Muscle layer of colon (tissue), 2 donors: Measurements from ENCODE around the gene NKPD1.

ENCODE experiments used
- H3K27ac ChIP-seq: one replicate; pipeline ENCODE4 v1.7.0; 2013; ENCODE audit warnings: low read depth, mild to moderate bottlenecking, low read length, moderate library complexity
- H3K27me3 ChIP-seq, 2 donors: one replicate each; pipeline ENCODE4 v1.7.0; 2013; ENCODE audit warnings: low read length in 2 of 2, mild to moderate bottlenecking in 2 of 2; ENCODE audit not compliant: insufficient read depth in 2 of 2, control insufficient read depth in 1 of 2
- H3K36me3 ChIP-seq: one replicate; pipeline ENCODE4 v1.7.0; 2013; ENCODE audit warnings: mild to moderate bottlenecking, low read length; ENCODE audit not compliant: insufficient read depth
- H3K4me1 ChIP-seq: one replicate; pipeline ENCODE4 v1.7.0; 2013; ENCODE audit warnings: mild to moderate bottlenecking, low read length; ENCODE audit not compliant: insufficient read depth
- H3K4me3 ChIP-seq, 2 donors: one replicate each; pipeline ENCODE4 v1.7.0; 2013; ENCODE audit warnings: low read length in 2 of 2, low read depth in 1 of 2, mild to moderate bottlenecking in 1 of 2, moderate library complexity in 1 of 2
- H3K9ac ChIP-seq: one replicate; pipeline ENCODE4 v1.7.0; 2013; ENCODE audit warnings: low read length
- H3K9me3 ChIP-seq: one replicate; pipeline ENCODE4 v1.7.0; 2013; ENCODE audit warnings: mild to moderate bottlenecking, low read length
- donor health status: abdominal sarcoma.
- donor health status: Adenocarcinoma of cecum.

Gene NKPD1

DNA sequence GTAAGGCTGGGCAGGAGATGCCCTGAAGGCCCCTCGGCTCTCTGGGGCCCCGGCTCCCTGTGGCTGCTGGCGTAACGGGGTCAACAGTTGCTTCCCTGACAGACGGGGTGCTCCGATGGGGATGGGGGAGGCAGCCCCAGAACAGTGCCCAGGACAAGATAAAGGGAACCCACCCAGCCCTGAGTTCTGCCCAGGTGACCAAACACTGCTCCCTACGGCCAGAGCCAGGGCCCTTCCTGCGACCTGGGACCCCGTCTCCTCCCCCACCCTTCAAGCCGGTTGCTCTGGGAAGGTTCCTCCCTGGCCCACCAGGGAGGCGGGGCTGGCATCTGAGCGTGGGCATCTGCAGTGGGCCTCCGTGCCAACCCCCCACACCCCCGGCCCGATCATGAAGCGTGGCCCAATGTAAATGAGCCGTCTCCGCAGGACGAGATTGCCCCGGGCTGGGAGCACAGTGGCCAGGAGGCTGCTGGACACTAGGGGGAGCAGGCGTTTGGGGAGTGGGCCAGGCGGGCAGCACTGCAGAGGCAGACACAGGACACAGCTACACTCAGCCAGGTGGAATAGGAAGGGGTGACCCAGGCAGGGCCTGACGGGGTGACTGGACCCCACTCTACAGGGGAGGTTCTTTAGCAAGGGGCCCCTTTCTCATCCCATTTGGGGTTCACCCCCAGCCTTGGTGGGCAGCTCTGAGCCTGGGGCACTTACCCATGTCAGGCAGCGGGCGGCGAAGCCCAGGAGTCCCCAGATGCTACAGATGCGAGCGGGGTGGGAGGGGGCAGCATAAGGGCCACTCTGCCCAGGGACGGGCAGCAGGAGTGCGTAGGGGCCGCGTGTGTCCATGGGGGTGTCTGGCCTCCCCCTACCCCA is 1.2 kb upstream of the NKPD1 start:
- no peak overlapping the region for H3K4me3 ChIP-seq
- no peak overlapping the region for H3K9ac ChIP-seq
- H3K36me3 ChIP-seq = no peaks in the 10 kb centered on the region
- H3K27ac ChIP-seq = no peak overlapping the region
- H3K27me3 ChIP-seq = peaks cover 0 to 47% of the 10 kb centered on the region in 2 donors
- H3K9me3 ChIP-seq = no peaks in the 10 kb centered on the region
- no peaks in the 10 kb centered on the region for H3K4me1 ChIP-seq

DNA sequence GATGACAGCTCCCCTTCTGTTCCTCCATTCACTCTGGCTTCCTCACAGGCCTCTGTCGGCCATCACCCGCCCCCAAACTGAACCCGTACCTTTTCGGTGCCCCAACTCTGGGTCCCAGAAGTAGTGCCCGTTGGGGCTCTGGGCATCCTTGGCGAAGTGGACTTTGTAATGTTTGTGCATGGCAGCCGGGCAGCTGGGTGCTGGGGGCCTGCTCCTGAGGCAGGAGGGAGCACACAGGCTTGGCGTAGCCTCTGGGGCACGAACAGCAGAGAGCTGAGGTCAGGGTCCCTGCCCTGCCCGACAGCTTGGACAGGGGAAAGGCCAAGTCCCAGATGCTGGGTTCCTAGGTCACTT is 834 bp downstream of the NKPD1 start:
- Histone ChIP-seq H3K27me3 (peaks cover 0 to 58% of the 10 kb centered on the region in 2 donors), H3K36me3 (no peaks in the 10 kb centered on the region), H3K4me3 (no peak overlapping the region), H3K9ac (no peak overlapping the region), H3K27ac (no peak overlapping the region), H3K4me1 (no peaks in the 10 kb centered on the region), H3K9me3 (no peaks in the 10 kb centered on the region)

DNA sequence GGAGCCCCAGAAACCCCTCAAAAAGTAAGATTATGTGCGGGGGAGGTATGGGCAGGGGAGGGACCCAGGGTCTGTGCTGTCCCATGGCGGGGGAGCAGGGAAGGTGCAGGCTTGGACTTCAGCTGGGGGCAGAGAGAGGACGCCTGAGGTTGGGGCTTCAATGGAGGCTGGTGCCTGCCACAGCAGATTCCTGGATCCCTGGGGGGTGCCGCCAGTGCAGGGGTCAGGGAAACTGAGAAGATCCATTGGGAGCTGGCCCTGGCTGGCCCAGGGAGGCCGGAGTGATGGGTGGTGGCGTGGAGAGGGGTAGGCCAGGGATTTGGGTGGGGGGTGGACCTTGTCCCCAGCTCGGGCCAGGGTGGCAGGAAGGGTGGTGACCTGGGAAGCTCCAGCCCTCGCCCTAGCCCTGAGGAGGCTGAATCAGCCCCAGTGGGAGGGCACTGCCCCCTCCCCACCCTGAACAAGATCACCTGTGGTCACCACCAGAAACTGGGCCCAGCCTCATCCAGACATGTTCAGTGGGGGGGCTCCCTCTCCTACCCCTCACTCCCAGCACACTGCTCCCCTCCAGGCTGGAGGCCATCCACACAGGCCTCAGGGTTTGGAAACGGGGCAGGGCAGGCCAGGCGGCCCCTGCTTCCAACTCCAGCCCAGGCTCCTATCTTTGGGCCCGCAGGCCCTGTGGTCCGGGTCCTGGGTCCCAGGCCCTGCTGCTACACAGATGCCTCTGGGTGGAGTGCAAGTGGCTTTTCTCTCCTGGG is 1.4 kb downstream of the NKPD1 start:
- H3K4me3 ChIP-seq = no peak overlapping the region
- no peak overlapping the region for H3K27ac ChIP-seq
- H3K9ac ChIP-seq = no peak overlapping the region
- H3K4me1 ChIP-seq = no peaks in the 10 kb centered on the region
- peaks cover 0 to 58% of the 10 kb centered on the region in 2 donors for H3K27me3 ChIP-seq
- H3K36me3 ChIP-seq = no peaks in the 10 kb centered on the region
- no peaks in the 10 kb centered on the region for H3K9me3 ChIP-seq

DNA sequence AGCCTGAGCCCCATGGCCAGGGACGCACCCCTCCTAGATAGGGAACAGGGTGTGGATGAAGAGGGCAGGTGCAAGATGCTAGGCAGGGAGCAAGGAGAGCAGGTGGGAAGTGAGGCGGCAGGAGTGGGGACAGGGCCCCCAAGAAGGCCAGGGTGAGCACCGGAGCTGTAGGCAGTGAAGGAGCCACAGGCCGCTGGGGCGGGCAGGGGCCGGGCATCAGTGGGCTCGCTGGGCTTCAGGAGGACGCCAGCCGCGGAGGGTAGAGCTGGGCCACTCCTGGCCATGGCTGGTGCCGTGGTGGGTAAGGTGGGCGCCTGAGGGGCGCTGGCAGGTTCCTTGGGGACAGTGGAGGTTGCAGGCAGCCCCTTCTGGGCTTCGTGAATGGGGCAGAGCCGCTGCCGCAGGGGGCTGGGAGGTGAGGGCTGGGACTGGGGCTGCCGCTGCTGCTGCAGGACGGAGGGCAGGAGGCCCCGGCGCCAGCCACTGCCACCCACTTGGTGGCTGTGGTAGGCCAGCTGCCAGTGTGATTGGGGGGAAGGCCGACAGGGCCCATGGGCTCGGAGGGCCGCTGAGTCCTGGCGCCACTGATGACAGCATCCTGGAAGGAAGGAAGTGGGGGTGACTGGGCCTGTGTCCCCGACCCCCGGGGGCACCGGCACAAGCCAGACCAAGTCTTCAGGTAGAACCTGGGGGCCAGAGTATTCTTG is 2.1 kb downstream of the NKPD1 start:
- Histone ChIP-seq H3K36me3 (no peaks in the 10 kb centered on the region), H3K4me1 (peaks cover 3% of the 10 kb centered on the region), H3K27ac (no peak overlapping the region), H3K9ac (no peak overlapping the region), H3K4me3 (no peak overlapping the region), H3K27me3 (peaks cover 0 to 62% of the 10 kb centered on the region in 2 donors), H3K9me3 (no peaks in the 10 kb centered on the region)

DNA sequence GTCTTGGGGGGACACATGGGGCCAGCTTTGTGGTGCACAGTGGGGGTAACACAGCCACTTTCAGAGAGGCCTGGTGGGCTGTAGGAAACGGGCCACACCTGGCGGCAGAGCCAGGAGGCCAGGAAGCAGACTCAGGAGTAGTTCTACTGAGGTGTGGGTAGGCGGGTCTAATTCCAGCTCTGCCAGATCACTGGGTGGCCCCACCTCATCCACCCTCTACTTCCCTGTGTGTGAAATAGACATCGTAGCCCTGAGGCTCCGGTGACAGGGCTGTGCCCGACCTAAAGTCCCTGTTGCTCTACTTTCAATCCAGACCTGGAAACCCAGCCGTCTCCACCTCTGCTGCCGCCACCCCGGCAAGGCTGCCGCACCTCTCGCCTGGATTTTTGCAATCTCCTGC is 4.0 kb downstream of the NKPD1 start:
- peaks cover 11 to 74% of the 10 kb centered on the region in 2 donors for H3K27me3 ChIP-seq
- H3K36me3 ChIP-seq = no peaks in the 10 kb centered on the region
- no peaks in the 10 kb centered on the region for H3K9me3 ChIP-seq
- H3K9ac ChIP-seq = no peak overlapping the region
- H3K27ac ChIP-seq = no peak overlapping the region
- H3K4me1 ChIP-seq = peaks cover 12% of the 10 kb centered on the region
- H3K4me3 ChIP-seq = no peak overlapping the region

DNA sequence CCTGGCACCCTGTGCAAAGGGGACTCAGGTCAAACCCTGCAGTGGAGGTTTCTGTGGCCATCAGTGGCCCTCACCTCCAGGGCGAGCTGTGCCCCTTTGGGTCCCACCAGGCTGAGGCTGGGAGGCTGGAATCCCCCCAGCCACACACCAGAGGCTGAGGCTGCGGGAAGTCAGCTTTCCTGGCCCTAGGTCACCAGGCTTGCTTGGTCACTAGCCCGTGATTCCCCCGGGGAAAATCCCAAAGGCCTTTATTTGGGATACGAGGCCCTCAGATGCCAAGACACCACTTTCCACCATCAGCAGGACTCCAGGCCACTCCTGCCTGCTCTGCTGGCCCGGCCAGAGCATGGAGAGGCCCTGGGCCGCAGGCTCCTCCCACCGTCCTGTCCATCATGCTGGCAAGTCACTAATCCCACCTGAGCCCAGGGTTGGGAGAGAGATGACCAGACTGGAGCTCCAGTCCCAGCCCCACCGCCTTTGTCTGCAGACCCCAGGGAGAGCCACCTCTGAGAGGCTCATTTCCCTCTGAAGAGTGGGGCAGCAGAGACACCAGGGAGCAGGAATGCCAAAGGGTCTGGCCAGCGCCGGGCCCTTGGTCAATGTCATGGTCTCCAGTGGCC is 4.7 kb downstream of the NKPD1 start:
- Histone ChIP-seq H3K9ac (no peak overlapping the region), H3K4me3 (no peak overlapping the region), H3K9me3 (no peaks in the 10 kb centered on the region), H3K36me3 (no peaks in the 10 kb centered on the region), H3K27ac (no peak overlapping the region), H3K4me1 (peaks cover 12% of the 10 kb centered on the region), H3K27me3 (peaks cover 18 to 74% of the 10 kb centered on the region in 2 donors)

DNA sequence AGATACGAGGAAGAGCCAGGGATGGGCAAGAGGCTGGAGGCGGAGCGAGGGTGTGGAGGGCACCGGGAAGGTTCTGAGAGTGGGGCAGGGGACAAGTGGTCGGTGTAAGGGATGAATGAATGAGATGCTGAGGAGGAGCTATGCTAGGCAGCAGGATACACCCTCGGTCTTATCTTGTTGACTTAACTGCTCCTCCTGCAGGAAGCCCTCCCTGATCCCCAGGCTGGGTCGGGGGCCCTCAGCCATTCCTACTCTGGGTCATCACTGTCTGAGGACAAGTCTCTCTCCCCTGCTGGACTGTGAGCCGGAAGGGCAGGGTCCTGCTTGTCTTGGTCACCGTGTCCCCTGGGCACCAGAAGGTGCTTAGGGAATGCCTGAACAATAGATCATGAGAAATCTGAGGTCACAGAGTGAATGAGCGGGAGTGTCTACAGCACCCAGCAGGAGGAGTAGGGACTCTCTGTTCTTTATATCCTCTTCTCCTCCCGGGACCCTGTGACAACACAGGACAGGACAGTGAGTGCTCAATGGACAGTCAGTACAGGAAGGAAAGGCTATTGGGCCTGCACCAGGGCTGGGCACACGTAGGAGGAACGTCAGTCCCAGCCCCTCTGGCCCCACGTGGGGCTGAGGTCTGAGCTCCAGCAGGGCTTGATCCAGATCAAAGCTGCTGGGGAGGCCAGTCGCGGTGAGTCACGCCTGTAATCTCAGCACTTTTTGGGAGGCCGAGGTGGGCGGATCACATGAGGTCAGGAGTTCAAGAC is 6.5 kb downstream of the NKPD1 start:
- Histone ChIP-seq H3K27ac (no peak overlapping the region), H3K27me3 (peaks cover 25 to 66% of the 10 kb centered on the region in 2 donors), H3K4me3 (peak overlapping the region in 1 of 2 donors; percentile 43), H3K36me3 (no peaks in the 10 kb centered on the region), H3K9me3 (no peaks in the 10 kb centered on the region), H3K9ac (no peak overlapping the region), H3K4me1 (peaks cover 12% of the 10 kb centered on the region)

DNA sequence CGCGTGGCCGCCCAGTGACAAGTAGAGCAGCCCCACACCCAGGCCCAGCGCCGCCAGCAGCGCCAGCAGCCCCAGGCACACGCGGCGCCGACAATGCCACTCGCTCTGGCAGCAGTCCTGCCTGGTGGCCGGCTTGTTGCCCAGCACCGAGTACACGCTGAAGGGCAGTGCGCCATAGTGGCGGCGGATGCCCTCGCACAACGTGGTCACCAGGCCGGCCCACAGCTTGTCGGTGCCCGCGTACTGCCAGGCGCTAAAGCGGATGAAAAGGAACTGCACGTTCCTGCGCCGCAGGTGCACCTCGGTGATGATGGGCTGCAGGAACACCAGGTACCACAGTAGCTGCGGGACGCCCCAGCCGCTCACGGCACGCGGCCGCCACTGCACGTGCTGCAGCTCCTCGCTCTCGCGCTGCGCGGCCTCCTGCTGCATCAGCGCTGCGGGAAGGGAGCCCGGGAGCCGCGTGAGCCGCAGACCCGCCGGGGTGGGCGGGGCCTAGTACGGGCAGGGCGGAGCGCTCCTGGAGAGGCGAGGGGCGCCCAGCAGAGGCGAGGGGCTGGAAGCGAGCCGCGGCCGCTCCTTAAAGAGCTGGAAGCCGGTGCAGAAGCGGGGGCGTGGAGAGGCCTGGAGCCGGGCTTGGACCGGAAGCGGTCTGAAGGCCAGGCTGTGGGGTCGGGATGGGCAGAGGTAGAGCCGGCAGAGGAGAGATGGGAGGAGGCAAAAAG is 7.3 kb downstream of the NKPD1 start:
- Histone ChIP-seq H3K27ac (no peak overlapping the region), H3K9me3 (no peaks in the 10 kb centered on the region), H3K4me1 (peaks cover 12% of the 10 kb centered on the region), H3K9ac (no peak overlapping the region), H3K4me3 (peak overlapping the region; percentile 38 to 43), H3K27me3 (peaks cover 25 to 60% of the 10 kb centered on the region in 2 donors), H3K36me3 (no peaks in the 10 kb centered on the region)

DNA sequence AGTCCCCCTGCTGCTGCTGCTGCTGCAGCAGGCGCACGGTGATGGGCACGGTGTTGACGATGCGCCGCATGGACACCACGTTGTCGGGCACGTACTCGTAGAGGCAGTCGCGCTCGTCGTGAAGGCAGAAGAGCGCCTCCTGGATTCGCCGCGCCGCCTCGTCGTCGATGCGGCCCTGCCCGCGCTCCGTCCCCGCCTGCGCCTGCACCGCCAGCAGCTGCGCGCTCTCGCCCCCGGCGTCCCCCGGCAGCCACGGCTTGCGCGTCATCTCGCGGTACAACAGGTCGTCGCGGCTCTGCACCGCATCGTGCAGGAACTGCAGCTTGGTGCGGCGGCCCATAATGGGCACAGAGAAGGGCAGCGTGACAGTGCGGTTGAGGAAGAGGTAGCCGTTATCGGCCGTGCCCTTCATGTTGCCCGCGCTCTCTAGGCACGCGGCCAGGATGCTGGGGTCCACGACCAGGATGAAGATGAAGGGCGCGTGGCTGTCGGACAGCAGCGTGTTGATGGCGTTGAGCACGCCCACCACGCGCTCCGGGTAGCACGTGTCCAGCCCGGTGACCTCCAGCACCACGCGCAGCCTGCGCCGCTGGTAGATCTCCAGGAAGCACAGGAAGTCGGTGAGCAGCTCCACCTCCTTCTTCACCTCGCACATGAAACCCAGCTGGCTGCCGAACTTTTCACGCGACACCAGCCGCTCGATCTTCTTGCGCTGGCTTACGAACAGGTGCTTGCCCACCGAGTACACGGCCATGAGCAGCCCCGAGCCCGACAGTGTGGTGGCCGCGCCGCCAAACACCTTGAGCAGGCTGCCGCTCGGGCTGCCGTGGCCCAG is 8.1 kb downstream of the NKPD1 start:
- Histone ChIP-seq H3K27me3 (peaks cover 25 to 53% of the 10 kb centered on the region in 2 donors), H3K9me3 (no peaks in the 10 kb centered on the region), H3K36me3 (no peaks in the 10 kb centered on the region), H3K9ac (no peak overlapping the region), H3K4me3 (peak overlapping the region; percentile 38 to 43), H3K4me1 (peaks cover 12% of the 10 kb centered on the region), H3K27ac (no peak overlapping the region)
